Measurements from ENCODE around the gene FAM114A2. TPM values are rescaled to one million over a fixed set of nuclear protein-coding genes. Genes with fewer than 3 reads are reported as not detected.

Gene FAM114A2
- total and polyA plus RNA-seq, 4 donors: 5.4 to 18.3 (median 11.6) TPM

DNA sequence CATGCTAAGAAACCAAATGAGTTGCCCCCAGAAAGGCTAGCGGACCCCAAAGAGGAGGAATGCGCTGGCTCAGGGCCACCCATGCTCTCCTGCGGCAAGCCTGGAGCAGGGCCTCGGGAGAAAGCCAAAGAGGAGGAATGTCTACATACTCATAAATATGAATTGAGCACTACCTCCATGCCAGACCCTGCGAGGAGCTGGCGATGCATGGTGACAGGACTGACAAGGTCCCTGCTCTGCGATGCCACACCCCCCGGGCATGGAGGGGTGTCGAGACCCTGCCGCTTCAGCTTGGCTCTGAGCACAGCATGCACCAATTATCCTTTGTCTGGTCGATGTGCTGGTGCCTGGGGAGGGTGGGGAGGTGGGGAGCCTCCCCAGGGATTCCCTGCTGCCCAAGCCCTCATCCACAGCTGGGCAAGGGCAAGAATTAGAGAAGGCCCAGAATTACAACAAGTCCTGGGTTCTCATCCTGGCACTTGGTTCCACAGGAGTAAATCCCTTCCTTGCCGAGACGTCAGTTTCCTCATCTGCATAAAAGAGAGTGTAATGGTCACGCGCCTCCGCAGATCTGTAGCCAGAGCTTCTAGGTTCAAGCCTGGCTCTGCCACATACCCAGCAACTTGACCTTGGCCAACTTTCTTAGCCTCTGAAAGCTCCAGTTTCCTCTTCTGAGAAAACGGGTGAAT is 74.4 kb downstream of the FAM114A2 start (continued):
- TF ChIP-seq, protein P1, sequence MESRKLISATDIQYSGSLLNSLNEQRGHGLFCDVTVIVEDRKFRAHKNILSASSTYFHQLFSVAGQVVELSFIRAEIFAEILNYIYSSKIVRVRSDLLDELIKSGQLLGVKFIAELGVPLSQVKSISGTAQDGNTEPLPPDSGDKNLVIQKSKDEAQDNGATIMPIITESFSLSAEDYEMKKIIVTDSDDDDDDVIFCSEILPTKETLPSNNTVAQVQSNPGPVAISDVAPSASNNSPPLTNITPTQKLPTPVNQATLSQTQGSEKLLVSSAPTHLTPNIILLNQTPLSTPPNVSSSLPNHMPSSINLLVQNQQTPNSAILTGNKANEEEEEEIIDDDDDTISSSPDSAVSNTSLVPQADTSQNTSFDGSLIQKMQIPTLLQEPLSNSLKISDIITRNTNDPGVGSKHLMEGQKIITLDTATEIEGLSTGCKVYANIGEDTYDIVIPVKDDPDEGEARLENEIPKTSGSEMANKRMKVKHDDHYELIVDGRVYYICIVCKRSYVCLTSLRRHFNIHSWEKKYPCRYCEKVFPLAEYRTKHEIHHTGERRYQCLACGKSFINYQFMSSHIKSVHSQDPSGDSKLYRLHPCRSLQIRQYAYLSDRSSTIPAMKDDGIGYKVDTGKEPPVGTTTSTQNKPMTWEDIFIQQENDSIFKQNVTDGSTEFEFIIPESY (IDR thresholded peaks at IDR 0.05): no peak
- no peak for TF ChIP-seq JUND (IDR thresholded peaks at IDR 0.05)
- TF ChIP-seq EGR1 (IDR thresholded peaks at IDR 0.05; ENCODE audit: low read depth in 2 of 2): no peak

DNA sequence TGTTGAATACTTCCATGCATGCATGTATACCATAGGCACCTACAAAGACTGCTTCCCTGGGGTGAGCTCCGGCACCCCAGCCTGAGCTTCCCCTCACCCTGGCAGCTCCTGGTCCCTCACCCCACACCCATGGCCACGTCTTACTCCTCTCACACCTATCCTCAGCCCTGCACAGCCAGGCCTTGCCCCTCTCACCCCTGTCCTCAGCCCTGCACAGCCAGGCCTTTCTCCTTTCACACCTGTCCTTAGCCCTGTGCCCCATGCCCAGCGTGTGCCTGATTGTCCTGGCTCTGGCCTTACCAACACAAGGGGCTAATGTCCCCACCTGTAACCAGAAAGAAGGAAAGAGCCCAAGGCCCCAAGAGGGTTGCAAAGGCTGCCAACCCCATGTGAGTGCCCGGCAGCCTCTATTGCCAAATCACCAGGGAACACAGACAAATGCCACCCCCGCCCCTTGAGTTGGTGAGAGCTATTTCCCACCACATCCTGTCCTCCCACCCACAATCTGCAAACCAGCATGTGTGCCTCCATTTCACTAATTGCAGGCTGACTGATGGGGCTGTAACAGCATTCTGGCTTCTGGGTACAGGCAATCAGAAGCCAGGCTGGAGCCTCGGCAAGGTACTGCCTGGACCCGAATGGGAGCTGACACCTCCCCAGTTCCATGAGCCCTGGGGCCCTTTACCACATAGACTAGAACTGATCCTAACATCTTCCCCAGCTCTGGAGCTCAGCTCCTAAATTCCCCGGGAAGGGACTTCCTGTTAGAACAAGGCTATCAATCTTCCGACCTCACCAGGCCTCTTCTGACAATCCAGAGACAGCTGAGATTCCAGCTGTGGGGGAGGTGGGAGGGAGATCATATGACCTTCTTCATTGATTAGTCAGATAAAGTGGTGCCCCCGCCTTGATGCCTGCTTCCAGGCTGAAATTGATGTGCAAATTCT is 78.2 kb downstream of the FAM114A2 start:
- H3K9ac ChIP-seq (ENCODE audit: low read depth in 1 of 2, low read length in 2 of 2): no peak overlapping the region
- H3K4me3 ChIP-seq (ENCODE audit: low read depth in 1 of 3, low read length in 3 of 3): no peak overlapping the region
- no peak for DNase-seq (ENCODE audit: low spot score)
- TF ChIP-seq GABPA (IDR thresholded peaks at IDR 0.05 in 1 of 2, conservative IDR thresholded peaks at IDR 0.05 in 1 of 2) (no peak), HNF4A (conservative IDR thresholded peaks at IDR 0.05) (no peak), RAD21 (IDR thresholded peaks at IDR 0.05) (no peak), EGR1 (IDR thresholded peaks at IDR 0.05; ENCODE audit: low read depth in 2 of 2) (no peak), FOXA1 (IDR thresholded peaks at IDR 0.05) (no peak), TAF1 (conservative IDR thresholded peaks at IDR 0.05) (no peak), HNF4G (IDR thresholded peaks at IDR 0.05) (no peak), FOXA2 (IDR thresholded peaks at IDR 0.05) (no peak)
- TF ChIP-seq, protein P2, sequence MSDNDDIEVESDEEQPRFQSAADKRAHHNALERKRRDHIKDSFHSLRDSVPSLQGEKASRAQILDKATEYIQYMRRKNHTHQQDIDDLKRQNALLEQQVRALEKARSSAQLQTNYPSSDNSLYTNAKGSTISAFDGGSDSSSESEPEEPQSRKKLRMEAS (IDR thresholded peaks at IDR 0.05): no peak
- H3K4me1 ChIP-seq (ENCODE audit: control insufficient read depth in 4 of 4, insufficient read depth in 4 of 4, low read length in 3 of 4): peaks cover 0 to 4% (median under 1%) of the 10 kb centered on the region in 4 donors
- 82% methylated on average over 10 of the region's 10 CpGs for WGBS
- no peaks in the 10 kb centered on the region for H3K9me3 ChIP-seq (ENCODE audit: control insufficient read depth in 4 of 4, low read length in 3 of 4)
- no peak overlapping the region for H3K27ac ChIP-seq (ENCODE audit: low read depth in 1 of 2, low read length in 2 of 2)
- no peaks in the 10 kb centered on the region for H3K27me3 ChIP-seq (ENCODE audit: control insufficient read depth in 4 of 4, insufficient read depth in 4 of 4, low read length in 3 of 4)
- no peaks in the 10 kb centered on the region for H3K36me3 ChIP-seq (ENCODE audit: control insufficient read depth in 4 of 4, insufficient read depth in 3 of 4, low read depth in 1 of 4, low read length in 3 of 4)

DNA sequence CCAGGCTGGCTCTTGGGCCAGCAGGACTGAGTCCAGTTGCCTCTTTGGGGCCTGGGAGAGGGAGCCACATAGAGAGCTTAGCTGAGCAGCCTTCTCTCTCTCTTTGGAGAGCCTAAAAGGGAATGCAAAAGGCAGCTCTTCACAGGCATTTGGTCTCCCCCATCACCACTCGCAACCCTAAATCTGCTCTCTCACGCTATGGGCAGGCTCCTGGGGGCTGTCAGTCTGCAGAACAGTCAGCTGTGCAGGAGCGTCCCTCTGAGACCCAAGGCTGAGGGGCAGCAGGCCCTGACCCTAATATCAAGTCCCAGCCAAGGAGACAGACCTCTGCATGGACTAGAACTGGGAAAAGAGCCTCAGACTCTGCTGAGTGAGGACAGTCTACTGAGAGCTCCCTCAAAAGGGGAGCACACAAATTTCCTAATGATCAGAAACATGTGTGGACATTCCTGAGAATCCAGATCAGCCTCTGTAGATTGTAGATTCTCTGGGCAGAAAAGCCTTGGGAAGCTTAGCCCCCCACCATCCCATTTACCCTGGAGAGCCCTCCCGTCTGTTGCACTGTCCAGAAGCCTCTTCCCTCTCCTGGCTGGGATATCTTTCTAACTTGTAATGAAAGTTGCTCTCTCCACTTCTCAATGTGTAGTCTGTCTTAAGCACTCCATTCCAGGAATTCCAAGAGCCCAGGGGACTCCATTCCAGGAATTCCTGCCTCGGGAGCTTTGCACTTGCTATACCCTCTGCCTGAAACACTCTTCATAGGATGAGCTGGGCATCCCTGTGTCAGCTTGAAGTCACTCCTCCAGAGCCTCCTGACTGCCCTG is 79.4 kb downstream of the FAM114A2 start:
- 76% methylated on average over 5 of the region's 5 CpGs for WGBS
- DNase-seq (ENCODE audit: low spot score): no peak
- no peaks in the 10 kb centered on the region for H3K27me3 ChIP-seq (ENCODE audit: control insufficient read depth in 4 of 4, insufficient read depth in 4 of 4, low read length in 3 of 4)
- H3K27ac ChIP-seq (ENCODE audit: low read depth in 1 of 2, low read length in 2 of 2): no peak overlapping the region
- H3K36me3 ChIP-seq (ENCODE audit: control insufficient read depth in 4 of 4, insufficient read depth in 3 of 4, low read depth in 1 of 4, low read length in 3 of 4): no peaks in the 10 kb centered on the region
- TF ChIP-seq, protein P1 (IDR thresholded peaks at IDR 0.05): no peak
- TF ChIP-seq NR2F2 (IDR thresholded peaks at IDR 0.05): no peak
- no peak for TF ChIP-seq HNF4G (IDR thresholded peaks at IDR 0.05)
- TF ChIP-seq YY1 (IDR thresholded peaks at IDR 0.05): no peak
- TF ChIP-seq, protein P3, sequence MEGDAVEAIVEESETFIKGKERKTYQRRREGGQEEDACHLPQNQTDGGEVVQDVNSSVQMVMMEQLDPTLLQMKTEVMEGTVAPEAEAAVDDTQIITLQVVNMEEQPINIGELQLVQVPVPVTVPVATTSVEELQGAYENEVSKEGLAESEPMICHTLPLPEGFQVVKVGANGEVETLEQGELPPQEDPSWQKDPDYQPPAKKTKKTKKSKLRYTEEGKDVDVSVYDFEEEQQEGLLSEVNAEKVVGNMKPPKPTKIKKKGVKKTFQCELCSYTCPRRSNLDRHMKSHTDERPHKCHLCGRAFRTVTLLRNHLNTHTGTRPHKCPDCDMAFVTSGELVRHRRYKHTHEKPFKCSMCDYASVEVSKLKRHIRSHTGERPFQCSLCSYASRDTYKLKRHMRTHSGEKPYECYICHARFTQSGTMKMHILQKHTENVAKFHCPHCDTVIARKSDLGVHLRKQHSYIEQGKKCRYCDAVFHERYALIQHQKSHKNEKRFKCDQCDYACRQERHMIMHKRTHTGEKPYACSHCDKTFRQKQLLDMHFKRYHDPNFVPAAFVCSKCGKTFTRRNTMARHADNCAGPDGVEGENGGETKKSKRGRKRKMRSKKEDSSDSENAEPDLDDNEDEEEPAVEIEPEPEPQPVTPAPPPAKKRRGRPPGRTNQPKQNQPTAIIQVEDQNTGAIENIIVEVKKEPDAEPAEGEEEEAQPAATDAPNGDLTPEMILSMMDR (IDR thresholded peaks at IDR 0.05; ENCODE audit: low read depth, low read length, missing input control): no peak
- no peak for TF ChIP-seq HNF4A (conservative IDR thresholded peaks at IDR 0.05)
- TF ChIP-seq EGR1 (IDR thresholded peaks at IDR 0.05; ENCODE audit: low read depth in 2 of 2): no peak
- H3K4me3 ChIP-seq (ENCODE audit: low read depth in 1 of 3, low read length in 3 of 3): no peak overlapping the region
- H3K9ac ChIP-seq (ENCODE audit: low read depth in 1 of 2, low read length in 2 of 2): no peak overlapping the region
- no peaks in the 10 kb centered on the region for H3K4me1 ChIP-seq (ENCODE audit: control insufficient read depth in 4 of 4, insufficient read depth in 4 of 4, low read length in 3 of 4)
- no peaks in the 10 kb centered on the region for H3K9me3 ChIP-seq (ENCODE audit: control insufficient read depth in 4 of 4, low read length in 3 of 4)

Measured in liver (tissue), 9 donors.